HG03025 (cell line): Measurements from ENCODE around the gene ALKBH7.

ENCODE experiments used
- ATAC-seq: cut with Tn5 transposase; IDR thresholded peaks from one replicate; pipeline ENCODE4 v1.9.1; 2021; ENCODE audit warnings: mild to moderate bottlenecking, moderate library complexity; ENCODE audit not compliant: unreplicated experiment, low FRiP score

Gene ALKBH7

GRCh38 chr19:6421075-6422014, 48.8 kb downstream of the ALKBH7 start:
- ATAC-seq, result no peak

- ATAC-seq, result no peak
These were observed 51.1 kb downstream of the ALKBH7 start for GRCh38 chr19:6423499-6424194.

- no peak for ATAC-seq
These were observed 51.8 kb downstream of the ALKBH7 start, which contains the start of gene KHSRP for GRCh38 chr19:6424195-6424938. KHSRP (minus strand) TSS chr19:6424811; CDS start chr19:6424701, 110 bp downstream.
